ENCODE results near the gene SENP6.

- no peak for TF ChIP-seq CTCF (IDR thresholded peaks at IDR 0.05)
- TF ChIP-seq KAT7 (CRISPR knock-in tag; IDR thresholded peaks at IDR 0.05; ENCODE audit: borderline replicate concordance): no peak
- no peak for TF ChIP-seq ZNF138 (CRISPR knock-in tag; conservative IDR thresholded peaks at IDR 0.05)
- no peak for TF ChIP-seq FOXP4 (CRISPR knock-in tag; IDR thresholded peaks at IDR 0.05)
- no peak for TF ChIP-seq ATF3 (CRISPR knock-in tag; conservative IDR thresholded peaks at IDR 0.05)
- TF ChIP-seq NFYB (CRISPR knock-in tag; conservative IDR thresholded peaks at IDR 0.05; ENCODE audit: low read depth): no peak
- TF ChIP-seq ZBTB43 (CRISPR knock-in tag; IDR thresholded peaks at IDR 0.05): no peak
- TF ChIP-seq ESRRA (CRISPR knock-in tag; IDR thresholded peaks at IDR 0.05; ENCODE audit: borderline replicate concordance): no peak
- TF ChIP-seq SMAD3 (CRISPR knock-in tag; IDR thresholded peaks at IDR 0.05; ENCODE audit: borderline replicate concordance): no peak
- no peak for TF ChIP-seq MYBL2 (CRISPR knock-in tag; IDR thresholded peaks at IDR 0.05)
- TF ChIP-seq USF2 (CRISPR knock-in tag; IDR thresholded peaks at IDR 0.05): no peak
Observed at GRCh38 chr6:75620381-75621304, 19.0 kb downstream of the SENP6 start.

Measured in WTC11 (cell line).